OCI-LY1 (cell line): ENCODE measurements around the gene QRFP.

Experiments
- CTCF ChIP-seq: fragments of 200-600 bp; sonication (generic), shearing (Covaris generic); IDR thresholded peaks from 2 replicates; pipeline ENCODE4 v1.5.1; 2017; ENCODE audit warnings: mild to moderate bottlenecking, antibody characterized with exemption, low read length, moderate library complexity, mixed read lengths
- EZH2 ChIP-seq: fragments of 200-600 bp; sonication (generic), shearing (Covaris generic); IDR thresholded peaks from 2 replicates; pipeline ENCODE4 v1.8.0; 2017; ENCODE audit warnings: borderline replicate concordance, mixed run types, mild to moderate bottlenecking, antibody characterized with exemption, low read length, moderate library complexity, mixed read lengths

GRCh38 chr9:130846487-130847305, 49.9 kb downstream of the QRFP start:
- TF ChIP-seq CTCF (no peak), EZH2 (no peak)
